ENCODE results near the gene WWC1. TPM values are rescaled to one million over a fixed set of nuclear protein-coding genes. Genes with fewer than 3 reads are reported as not detected.

The WWC1 gene
- total RNA-seq, 2 donors from 2014 or later, result 45.3 to 52.6 TPM

- no peaks in the 10 kb centered on the region for H3K36me3 ChIP-seq
- intact Hi-C loops (cut with DNase I), result no loop called here
- no peak overlapping the region for H3K4me3 ChIP-seq
- no peaks in the 10 kb centered on the region for H3K9me3 ChIP-seq
- TF ChIP-seq POLR2AphosphoS5 (IDR thresholded peaks at IDR 0.05), result no peak
- H3K27me3 ChIP-seq (replicated peaks; ENCODE audit: insufficient read depth), result no peaks in the 10 kb centered on the region
- whole genome bisulfite sequencing, result 91% methylated on average over 3 of the region's 3 CpGs
- H3K27ac ChIP-seq, result no peak overlapping the region
- no peak for DNase-seq (ENCODE audit: low spot score)
- H3K4me1 ChIP-seq (replicated peaks), result no peaks in the 10 kb centered on the region
Measured at GRCh38 chr5:168479166-168479565, 187.7 kb downstream of the WWC1 start.

- 92% methylated on average over 3 of the region's 3 CpGs for WGBS
- H3K36me3 ChIP-seq, result no peaks in the 10 kb centered on the region
- no peak overlapping the region for H3K27ac ChIP-seq
- no peak for DNase-seq (ENCODE audit: low spot score)
- H3K9me3 ChIP-seq, result no peaks in the 10 kb centered on the region
- no peak for TF ChIP-seq CTCF (IDR thresholded peaks at IDR 0.05)
- TF ChIP-seq POLR2AphosphoS5 (IDR thresholded peaks at IDR 0.05), result no peak
- TF ChIP-seq POLR2A (IDR thresholded peaks at IDR 0.05), result no peak
- H3K4me3 ChIP-seq, result no peak overlapping the region
- no peaks in the 10 kb centered on the region for H3K27me3 ChIP-seq (replicated peaks; ENCODE audit: insufficient read depth)
- H3K4me1 ChIP-seq (replicated peaks), result no peaks in the 10 kb centered on the region
- intact Hi-C loops (cut with DNase I), result loop anchor here (10.0 kb wide), 1 partner anchor 1104 kb away; the partner anchor contains the start of gene SPDL1
Measured at GRCh38 chr5:168480601-168481000, 189.2 kb downstream of the WWC1 start.

- Histone ChIP-seq H3K4me3 (no peak overlapping the region), H3K4me1 (replicated peaks) (no peaks in the 10 kb centered on the region), H3K27me3 (replicated peaks; ENCODE audit: insufficient read depth) (no peaks in the 10 kb centered on the region), H3K27ac (no peak overlapping the region), H3K36me3 (no peaks in the 10 kb centered on the region), H3K9me3 (no peaks in the 10 kb centered on the region)
- DNase-seq (ENCODE audit: low spot score), result no peak
- WGBS, result 48% methylated on average over 4 of the region's 4 CpGs
- TF ChIP-seq POLR2AphosphoS5 (IDR thresholded peaks at IDR 0.05) (no peak), CTCF (IDR thresholded peaks at IDR 0.05) (no peak), POLR2A (IDR thresholded peaks at IDR 0.05) (no peak)
- intact Hi-C loops (cut with DNase I), result loop anchor here (10.0 kb wide), 1 partner anchor 1103 kb away; the partner anchor contains the start of gene SPDL1
Measured at GRCh38 chr5:168481330-168481788, 189.9 kb downstream of the WWC1 start.

- Histone ChIP-seq H3K4me3 (no peak overlapping the region), H3K36me3 (no peaks in the 10 kb centered on the region), H3K9me3 (no peaks in the 10 kb centered on the region), H3K27me3 (replicated peaks; ENCODE audit: insufficient read depth) (no peaks in the 10 kb centered on the region), H3K4me1 (replicated peaks) (no peaks in the 10 kb centered on the region), H3K27ac (no peak overlapping the region)
- TF ChIP-seq CTCF (IDR thresholded peaks at IDR 0.05), result no peak
- TF ChIP-seq POLR2AphosphoS5 (IDR thresholded peaks at IDR 0.05), result no peak
- no peak for TF ChIP-seq POLR2A (IDR thresholded peaks at IDR 0.05)
- no peak for DNase-seq (ENCODE audit: low spot score)
- intact Hi-C loops (cut with DNase I), result loop anchor here (10.0 kb wide), 1 partner anchor 1102 kb away; the partner anchor contains the start of gene SPDL1
- WGBS, result 60% methylated on average over 5 of the region's 5 CpGs
Measured at GRCh38 chr5:168482361-168482760, 190.9 kb downstream of the WWC1 start.

GRCh38 chr5:168486136-168486879 lies 194.9 kb downstream of the WWC1 start, which contains the start of gene RARS1:
RARS1 (plus strand) TSS chr5:168486471; CDS start chr5:168486499, 28 bp downstream.
- Histone ChIP-seq H3K9me3 (no peaks in the 10 kb centered on the region), H3K36me3 (peaks cover 0 to 10% of the 10 kb centered on the region in 2 donors), H3K4me1 (replicated peaks) (no peaks in the 10 kb centered on the region), H3K4me3 (peak within 1 kb of the TSS; percentile 67 to 76), H3K27me3 (replicated peaks; ENCODE audit: insufficient read depth) (no peaks in the 10 kb centered on the region), H3K27ac (peak within 1 kb of the TSS; percentile 64 to 66)
- under 1% methylated on average over 40 of the region's 40 CpGs for WGBS
- peak; percentile 59 for TF ChIP-seq POLR2A (IDR thresholded peaks at IDR 0.05)
- peak; percentile 96 for TF ChIP-seq POLR2AphosphoS5 (IDR thresholded peaks at IDR 0.05)
- peak; percentile 80 to 97 (median 95) for TF ChIP-seq CTCF (IDR thresholded peaks at IDR 0.05)
- intact Hi-C loops (cut with DNase I), result loop anchor here (2.0 to 10.0 kb wide), 3 partner anchors 91 to 1098 kb away; partner anchors contain the start of genes PANK3 and SPDL1
- peak; percentile 90 for DNase-seq (ENCODE audit: low spot score)
